Liver (tissue), 9 donors: ENCODE results near the gene FOXF2. TPM values are rescaled to one million over a fixed set of nuclear protein-coding genes. Genes with fewer than 3 reads are reported as not detected.

ENCODE experiments used
- DNase-seq: peaks from one replicate; pipeline ENCODE4 v3.0.0-alpha.2; 2017; ENCODE audit warnings: low spot score
- H3K27ac ChIP-seq, 2 donors: one replicate each; pipeline ENCODE4 v1.7.0; 2013; ENCODE audit warnings: inconsistent platforms in 2 of 2, low read length in 2 of 2, control low read depth in 1 of 2, low read depth in 1 of 2, mild to moderate bottlenecking in 1 of 2
- H3K27me3 ChIP-seq, 4 donors: one replicate each; pipeline versions ENCODE4 v1.6.1 to v1.7.0; 2013; ENCODE audit warnings: low read length in 3 of 4, inconsistent platforms in 1 of 4, mild to moderate bottlenecking in 1 of 4, moderate library complexity in 1 of 4; ENCODE audit not compliant: control insufficient read depth in 4 of 4, insufficient read depth in 4 of 4
- H3K36me3 ChIP-seq, 4 donors: one replicate each; pipeline versions ENCODE4 v1.6.1 to v1.7.0; 2013; ENCODE audit warnings: low read length in 3 of 4, mild to moderate bottlenecking in 3 of 4, low read depth in 1 of 4, moderate library complexity in 1 of 4; ENCODE audit not compliant: control insufficient read depth in 4 of 4, insufficient read depth in 3 of 4
- H3K4me1 ChIP-seq, 4 donors: one replicate each; pipeline versions ENCODE4 v1.6.1 to v1.7.0; 2013; ENCODE audit warnings: low read length in 3 of 4, mild to moderate bottlenecking in 3 of 4, moderate library complexity in 1 of 4; ENCODE audit not compliant: control insufficient read depth in 4 of 4, insufficient read depth in 4 of 4
- H3K4me3 ChIP-seq, 3 donors: one replicate each; pipeline versions ENCODE4 v1.6.1 to v1.7.0; 2013; ENCODE audit warnings: low read length in 3 of 3, control low read depth in 1 of 3, low read depth in 1 of 3, mild to moderate bottlenecking in 1 of 3
- H3K9ac ChIP-seq, 2 donors: one replicate each; pipeline ENCODE4 v1.7.0; 2013; ENCODE audit warnings: low read length in 2 of 2, mild to moderate bottlenecking in 2 of 2, moderate library complexity in 2 of 2, control low read depth in 1 of 2, low read depth in 1 of 2
- H3K9me3 ChIP-seq, 4 donors: one replicate each; pipeline versions ENCODE4 v1.6.1 to v1.7.0; 2013; ENCODE audit warnings: low read length in 3 of 4; ENCODE audit not compliant: control insufficient read depth in 4 of 4
- EGR1 ChIP-seq, 2 donors: IDR thresholded peaks; 2 replicates each; pipeline ENCODE4 v1.6.1; 2016 to 2018; ENCODE audit warnings: antibody characterized with exemption in 2 of 2, low read depth in 2 of 2
- FOXA1 ChIP-seq: IDR thresholded peaks from 2 replicates; pipeline ENCODE4 v1.6.1; 2016; ENCODE audit warnings: antibody characterized with exemption
- FOXA2 ChIP-seq: IDR thresholded peaks from 2 replicates; pipeline ENCODE4 v1.6.1; 2016; ENCODE audit warnings: antibody characterized with exemption
- GABPA ChIP-seq, 2 donors: IDR thresholded peaks in 1 of 2; conservative IDR thresholded peaks in 1 of 2; 2 replicates each; pipeline ENCODE4 v1.6.1; 2016; ENCODE audit warnings: antibody characterized with exemption in 2 of 2, mild to moderate bottlenecking in 1 of 2, moderate library complexity in 1 of 2
- HNF4A ChIP-seq, 2 donors: conservative IDR thresholded peaks; 2 replicates each; pipeline ENCODE4 v1.6.1; 2016; ENCODE audit warnings: antibody characterized with exemption in 2 of 2, mild to moderate bottlenecking in 2 of 2
- HNF4G ChIP-seq: IDR thresholded peaks from 2 replicates; pipeline ENCODE4 v1.6.1; 2016; ENCODE audit warnings: antibody characterized with exemption
- JUND ChIP-seq, 2 donors: IDR thresholded peaks; 2 replicates each; pipeline ENCODE4 v1.6.1; 2016; ENCODE audit warnings: antibody characterized with exemption in 2 of 2
- NR2F2 ChIP-seq: IDR thresholded peaks from 2 replicates; pipeline ENCODE4 v1.6.1; 2016; ENCODE audit warnings: antibody characterized with exemption
- RAD21 ChIP-seq, 2 donors: IDR thresholded peaks; 2 replicates each; pipeline ENCODE4 v1.6.1; 2016; ENCODE audit warnings: antibody characterized with exemption in 2 of 2, mild to moderate bottlenecking in 2 of 2
- RXRA ChIP-seq, 2 donors: IDR thresholded peaks; 2 replicates each; pipeline ENCODE4 v1.6.1; 2017 to 2018; ENCODE audit warnings: antibody characterized with exemption in 2 of 2, mild to moderate bottlenecking in 1 of 2
- SP1 ChIP-seq: IDR thresholded peaks from 2 replicates; pipeline ENCODE4 v1.6.1; 2018; ENCODE audit warnings: antibody characterized with exemption, mild to moderate bottlenecking
- TAF1 ChIP-seq: conservative IDR thresholded peaks from 2 replicates; pipeline ENCODE4 v1.6.1; 2016; ENCODE audit warnings: antibody characterized with exemption, mild to moderate bottlenecking
- YY1 ChIP-seq: IDR thresholded peaks from 2 replicates; pipeline ENCODE4 v1.6.1; 2016; ENCODE audit warnings: antibody characterized with exemption, mild to moderate bottlenecking
- WGBS: extraction: QIAGEN DNeasy Blood & Tissue Kit; methylation state at CpG from one replicate; pipeline ENCODE4 v1.1.7; 2013; 5-methylcytosine and 5-hydroxymethylcytosine counted together
- polyA plus RNA-seq, 2 donors: library from polyadenylated mRNA; stranded (reverse) in 1 of 2; unstranded in 1 of 2; fragments of 200-250 nt in 1 of 2; fragments of >200 nt in 1 of 2; fragmentation: Nextera tagmentation in 1 of 2; extraction: Ambion mirVana in 1 of 2; gene quantifications; one replicate each; pipeline versions ENCODE4 v1.2.1 to v1.2.3, GENCODE V29; 2013 to 2015
- total RNA-seq, 2 donors: library from RNA; depleted of rRNA; stranded (reverse); fragments of >200 nt; gene quantifications; one replicate each; pipeline ENCODE4 v1.2.3, GENCODE V29; 2014
- TF ChIP-seq, protein P1 (sequence below): IDR thresholded peaks from 2 replicates; pipeline ENCODE4 v1.6.1; 2016; ENCODE audit warnings: antibody characterized with exemption
- TF ChIP-seq, protein P2 (sequence below): fragments of 150-350 bp; IDR thresholded peaks from 2 replicates; pipeline ENCODE4 v1.5.1; 2017; ENCODE audit warnings: improper control_type of control experiment, low read depth, low read length; ENCODE audit not compliant: missing input control
- TF ChIP-seq, protein P3 (sequence below): IDR thresholded peaks from 2 replicates; pipeline ENCODE4 v1.6.1; 2016; ENCODE audit warnings: antibody characterized with exemption, mild to moderate bottlenecking
- TF ChIP-seq, protein P4 (sequence below): IDR thresholded peaks from 2 replicates; pipeline ENCODE4 v1.6.1; 2016; ENCODE audit warnings: antibody characterized with exemption
- TF ChIP-seq, protein P5 (sequence below): IDR thresholded peaks from 2 replicates; pipeline ENCODE4 v1.6.1; 2016; ENCODE audit warnings: antibody characterized with exemption
- donor health status: healthy.
- donor health status: healthy.
- donor health status: healthy.
- donor health status: healthy.
- donor health status: healthy.

The FOXF2 gene
- total and polyA plus RNA-seq, 4 donors = 0.05 TPM; not detected in 3

DNA sequence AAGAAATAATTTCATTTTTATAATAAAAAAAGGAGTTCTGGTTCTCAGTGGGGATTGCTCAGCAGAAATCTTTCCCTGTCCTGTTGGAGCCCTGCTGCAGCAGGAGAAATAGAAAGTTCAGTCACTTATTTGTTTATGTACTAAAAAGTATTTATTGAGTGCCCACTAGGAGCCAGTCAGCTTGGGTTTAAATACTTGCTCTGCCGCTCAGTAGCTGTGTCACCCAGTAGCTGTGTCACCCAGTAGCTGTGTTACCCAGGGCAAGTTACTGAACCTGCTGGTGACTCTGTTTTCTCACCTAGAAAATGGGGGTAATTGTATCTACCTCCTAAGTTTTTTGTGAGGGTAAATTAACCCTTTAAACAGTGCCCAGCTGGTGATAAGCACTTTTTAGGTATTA is 32.9 kb downstream of the FOXF2 start:
- H3K9me3 ChIP-seq = no peaks in the 10 kb centered on the region
- WGBS = 96% methylated on average over 1 of the region's 1 CpG
- DNase-seq = no peak
- TF ChIP-seq, protein P1, sequence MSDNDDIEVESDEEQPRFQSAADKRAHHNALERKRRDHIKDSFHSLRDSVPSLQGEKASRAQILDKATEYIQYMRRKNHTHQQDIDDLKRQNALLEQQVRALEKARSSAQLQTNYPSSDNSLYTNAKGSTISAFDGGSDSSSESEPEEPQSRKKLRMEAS = no peak
- TF ChIP-seq SP1 (no peak), YY1 (no peak), TAF1 (no peak), JUND (IDR thresholded peaks at IDR 0.05) (no peak), RAD21 (IDR thresholded peaks at IDR 0.05) (no peak), FOXA2 (no peak), EGR1 (IDR thresholded peaks at IDR 0.05; ENCODE audit: low read depth in 2 of 2) (no peak), FOXA1 (no peak), RXRA (IDR thresholded peaks at IDR 0.05) (no peak), HNF4A (conservative IDR thresholded peaks at IDR 0.05) (no peak), HNF4G (no peak), NR2F2 (no peak), GABPA (IDR thresholded peaks at IDR 0.05 in 1 of 2, conservative IDR thresholded peaks at IDR 0.05 in 1 of 2) (no peak)
- TF ChIP-seq, protein P2, sequence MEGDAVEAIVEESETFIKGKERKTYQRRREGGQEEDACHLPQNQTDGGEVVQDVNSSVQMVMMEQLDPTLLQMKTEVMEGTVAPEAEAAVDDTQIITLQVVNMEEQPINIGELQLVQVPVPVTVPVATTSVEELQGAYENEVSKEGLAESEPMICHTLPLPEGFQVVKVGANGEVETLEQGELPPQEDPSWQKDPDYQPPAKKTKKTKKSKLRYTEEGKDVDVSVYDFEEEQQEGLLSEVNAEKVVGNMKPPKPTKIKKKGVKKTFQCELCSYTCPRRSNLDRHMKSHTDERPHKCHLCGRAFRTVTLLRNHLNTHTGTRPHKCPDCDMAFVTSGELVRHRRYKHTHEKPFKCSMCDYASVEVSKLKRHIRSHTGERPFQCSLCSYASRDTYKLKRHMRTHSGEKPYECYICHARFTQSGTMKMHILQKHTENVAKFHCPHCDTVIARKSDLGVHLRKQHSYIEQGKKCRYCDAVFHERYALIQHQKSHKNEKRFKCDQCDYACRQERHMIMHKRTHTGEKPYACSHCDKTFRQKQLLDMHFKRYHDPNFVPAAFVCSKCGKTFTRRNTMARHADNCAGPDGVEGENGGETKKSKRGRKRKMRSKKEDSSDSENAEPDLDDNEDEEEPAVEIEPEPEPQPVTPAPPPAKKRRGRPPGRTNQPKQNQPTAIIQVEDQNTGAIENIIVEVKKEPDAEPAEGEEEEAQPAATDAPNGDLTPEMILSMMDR = no peak
- TF ChIP-seq, protein P3, sequence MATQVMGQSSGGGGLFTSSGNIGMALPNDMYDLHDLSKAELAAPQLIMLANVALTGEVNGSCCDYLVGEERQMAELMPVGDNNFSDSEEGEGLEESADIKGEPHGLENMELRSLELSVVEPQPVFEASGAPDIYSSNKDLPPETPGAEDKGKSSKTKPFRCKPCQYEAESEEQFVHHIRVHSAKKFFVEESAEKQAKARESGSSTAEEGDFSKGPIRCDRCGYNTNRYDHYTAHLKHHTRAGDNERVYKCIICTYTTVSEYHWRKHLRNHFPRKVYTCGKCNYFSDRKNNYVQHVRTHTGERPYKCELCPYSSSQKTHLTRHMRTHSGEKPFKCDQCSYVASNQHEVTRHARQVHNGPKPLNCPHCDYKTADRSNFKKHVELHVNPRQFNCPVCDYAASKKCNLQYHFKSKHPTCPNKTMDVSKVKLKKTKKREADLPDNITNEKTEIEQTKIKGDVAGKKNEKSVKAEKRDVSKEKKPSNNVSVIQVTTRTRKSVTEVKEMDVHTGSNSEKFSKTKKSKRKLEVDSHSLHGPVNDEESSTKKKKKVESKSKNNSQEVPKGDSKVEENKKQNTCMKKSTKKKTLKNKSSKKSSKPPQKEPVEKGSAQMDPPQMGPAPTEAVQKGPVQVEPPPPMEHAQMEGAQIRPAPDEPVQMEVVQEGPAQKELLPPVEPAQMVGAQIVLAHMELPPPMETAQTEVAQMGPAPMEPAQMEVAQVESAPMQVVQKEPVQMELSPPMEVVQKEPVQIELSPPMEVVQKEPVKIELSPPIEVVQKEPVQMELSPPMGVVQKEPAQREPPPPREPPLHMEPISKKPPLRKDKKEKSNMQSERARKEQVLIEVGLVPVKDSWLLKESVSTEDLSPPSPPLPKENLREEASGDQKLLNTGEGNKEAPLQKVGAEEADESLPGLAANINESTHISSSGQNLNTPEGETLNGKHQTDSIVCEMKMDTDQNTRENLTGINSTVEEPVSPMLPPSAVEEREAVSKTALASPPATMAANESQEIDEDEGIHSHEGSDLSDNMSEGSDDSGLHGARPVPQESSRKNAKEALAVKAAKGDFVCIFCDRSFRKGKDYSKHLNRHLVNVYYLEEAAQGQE = no peak
- TF ChIP-seq, protein P4, sequence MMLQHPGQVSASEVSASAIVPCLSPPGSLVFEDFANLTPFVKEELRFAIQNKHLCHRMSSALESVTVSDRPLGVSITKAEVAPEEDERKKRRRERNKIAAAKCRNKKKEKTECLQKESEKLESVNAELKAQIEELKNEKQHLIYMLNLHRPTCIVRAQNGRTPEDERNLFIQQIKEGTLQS = no peak
- TF ChIP-seq, protein P5, sequence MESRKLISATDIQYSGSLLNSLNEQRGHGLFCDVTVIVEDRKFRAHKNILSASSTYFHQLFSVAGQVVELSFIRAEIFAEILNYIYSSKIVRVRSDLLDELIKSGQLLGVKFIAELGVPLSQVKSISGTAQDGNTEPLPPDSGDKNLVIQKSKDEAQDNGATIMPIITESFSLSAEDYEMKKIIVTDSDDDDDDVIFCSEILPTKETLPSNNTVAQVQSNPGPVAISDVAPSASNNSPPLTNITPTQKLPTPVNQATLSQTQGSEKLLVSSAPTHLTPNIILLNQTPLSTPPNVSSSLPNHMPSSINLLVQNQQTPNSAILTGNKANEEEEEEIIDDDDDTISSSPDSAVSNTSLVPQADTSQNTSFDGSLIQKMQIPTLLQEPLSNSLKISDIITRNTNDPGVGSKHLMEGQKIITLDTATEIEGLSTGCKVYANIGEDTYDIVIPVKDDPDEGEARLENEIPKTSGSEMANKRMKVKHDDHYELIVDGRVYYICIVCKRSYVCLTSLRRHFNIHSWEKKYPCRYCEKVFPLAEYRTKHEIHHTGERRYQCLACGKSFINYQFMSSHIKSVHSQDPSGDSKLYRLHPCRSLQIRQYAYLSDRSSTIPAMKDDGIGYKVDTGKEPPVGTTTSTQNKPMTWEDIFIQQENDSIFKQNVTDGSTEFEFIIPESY = no peak
- H3K27me3 ChIP-seq = peaks cover 0 to 5% (median 0%) of the 10 kb centered on the region in 4 donors
- H3K36me3 ChIP-seq = no peaks in the 10 kb centered on the region
- H3K4me3 ChIP-seq = no peak overlapping the region
- H3K4me1 ChIP-seq = peaks cover 0 to 6% (median 0%) of the 10 kb centered on the region in 4 donors
- no peak overlapping the region for H3K27ac ChIP-seq
- H3K9ac ChIP-seq = no peak overlapping the region
